Skeletal muscle cell (primary cell): ENCODE results near the gene MTHFD2L.
A peak's percentile ranks its signal among the peaks of the same experiment; 100 is the strongest.

Experiments
- DNase-seq: peaks from one replicate; pipeline ENCODE4 v3.0.0-alpha.2; 2010; ENCODE audit warnings: low read depth
- H3K4me3 ChIP-seq: 2 replicates; pipeline ENCODE4 v1.5.1; 2011; ENCODE audit warnings: low read depth, mild to moderate bottlenecking, control low read depth, low read length, moderate library complexity

MTHFD2L gene

GRCh38 chr4:74228691-74229640, 71.0 kb downstream of the MTHFD2L start:
- DNase-seq, result no peak
- H3K4me3 ChIP-seq, result no peak overlapping the region

- DNase-seq, result peak; percentile 64
- H3K4me3 ChIP-seq, result no peak overlapping the region
These were observed 73.1 kb downstream of the MTHFD2L start for GRCh38 chr4:74230902-74231499.

- no peak overlapping the region for H3K4me3 ChIP-seq
- DNase-seq, result no peak
These were observed 77.2 kb downstream of the MTHFD2L start for GRCh38 chr4:74235135-74235534.

DNA sequence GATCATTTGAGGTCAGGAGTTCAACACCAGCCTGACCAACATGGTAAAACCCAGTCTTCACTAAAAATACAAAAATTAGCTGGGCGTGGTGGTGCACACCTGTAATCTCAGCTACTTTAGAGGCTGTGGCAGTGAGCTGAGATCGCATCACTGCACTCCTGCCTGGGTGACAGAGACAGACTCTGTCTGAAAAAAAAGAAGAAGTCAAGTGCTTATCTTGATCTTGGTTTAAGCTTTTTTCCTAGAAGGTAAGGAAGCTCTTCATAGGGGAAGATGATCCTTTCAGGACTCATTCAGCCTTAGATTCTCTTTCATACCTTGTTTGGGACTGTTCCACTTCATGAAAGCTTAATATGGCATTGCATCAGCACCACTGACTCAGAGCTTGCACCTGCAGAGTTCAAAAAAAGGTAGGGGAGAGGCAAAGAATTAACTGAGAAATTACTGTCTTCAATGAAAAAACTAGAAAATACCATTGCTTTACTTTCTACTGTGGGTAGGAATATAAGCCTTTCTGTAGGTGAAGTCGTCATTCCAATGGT, 79.6 kb downstream of the MTHFD2L start:
- no peak for DNase-seq
- H3K4me3 ChIP-seq, result no peak overlapping the region

GRCh38 chr4:74244049-74244448, 86.1 kb downstream of the MTHFD2L start:
- no peak overlapping the region for H3K4me3 ChIP-seq
- DNase-seq, result no peak

- DNase-seq, result no peak
- H3K4me3 ChIP-seq, result no peak overlapping the region
These were observed 95.0 kb downstream of the MTHFD2L start for GRCh38 chr4:74252933-74253332.

DNA sequence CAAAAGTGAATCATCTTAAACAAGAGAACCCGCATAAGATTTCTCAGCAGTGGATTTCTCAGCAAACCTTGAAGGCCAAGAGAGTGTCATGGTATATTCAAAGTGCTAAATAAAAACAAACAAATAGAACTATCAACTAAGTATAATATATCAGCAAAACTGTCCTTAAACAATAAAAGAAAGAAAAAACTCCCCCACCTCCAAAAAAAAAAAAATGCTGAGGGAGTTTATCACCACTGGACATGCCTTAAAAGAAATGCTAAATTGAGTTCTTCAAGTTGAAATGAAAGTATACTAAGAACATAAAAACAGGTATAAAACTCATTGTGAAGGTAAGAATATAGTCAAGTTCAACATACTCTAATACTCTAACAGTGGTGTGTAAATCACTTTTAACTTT, 96.5 kb downstream of the MTHFD2L start:
- DNase-seq, result no peak
- no peak overlapping the region for H3K4me3 ChIP-seq

DNA sequence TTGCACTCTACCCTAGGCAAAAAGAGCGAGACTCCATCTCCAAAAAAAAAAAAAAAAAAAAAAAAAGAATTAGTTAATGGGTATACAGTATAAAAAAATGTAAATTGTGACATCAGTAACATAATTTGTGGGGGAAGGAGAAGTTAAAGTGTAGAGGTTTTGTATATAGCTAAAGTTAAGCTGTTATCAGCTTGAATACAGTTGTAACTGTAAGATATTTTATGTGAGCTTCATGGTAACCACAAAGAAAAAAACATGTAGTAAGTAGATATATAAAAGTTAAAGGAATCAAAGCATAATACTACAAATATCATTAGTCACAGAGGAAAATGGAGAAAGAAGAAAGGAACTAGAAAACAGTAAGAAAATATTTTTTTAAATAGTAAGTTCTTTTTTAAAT, 97.2 kb downstream of the MTHFD2L start:
- H3K4me3 ChIP-seq, result no peak overlapping the region
- DNase-seq, result no peak

DNA sequence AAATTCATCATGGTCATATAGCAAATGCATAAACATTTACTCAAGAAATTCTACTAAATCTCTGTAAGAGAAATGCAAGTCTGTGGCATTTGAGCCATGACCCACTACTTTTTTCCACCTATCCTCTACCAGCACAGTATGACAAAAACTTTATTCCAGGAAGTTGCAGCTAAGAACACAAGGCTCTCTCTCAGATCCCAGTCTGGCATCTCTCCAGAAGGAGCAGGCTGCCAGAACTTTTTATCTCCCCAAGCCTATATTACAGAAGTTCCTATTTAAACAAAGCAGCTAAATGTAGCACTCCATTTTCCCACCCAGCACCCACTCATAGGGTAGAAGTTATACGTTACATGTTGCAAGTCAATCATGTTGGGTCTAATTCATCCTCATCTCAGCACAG, 101.0 kb downstream of the MTHFD2L start:
- DNase-seq, result peak; percentile 30
- no peak overlapping the region for H3K4me3 ChIP-seq

DNA sequence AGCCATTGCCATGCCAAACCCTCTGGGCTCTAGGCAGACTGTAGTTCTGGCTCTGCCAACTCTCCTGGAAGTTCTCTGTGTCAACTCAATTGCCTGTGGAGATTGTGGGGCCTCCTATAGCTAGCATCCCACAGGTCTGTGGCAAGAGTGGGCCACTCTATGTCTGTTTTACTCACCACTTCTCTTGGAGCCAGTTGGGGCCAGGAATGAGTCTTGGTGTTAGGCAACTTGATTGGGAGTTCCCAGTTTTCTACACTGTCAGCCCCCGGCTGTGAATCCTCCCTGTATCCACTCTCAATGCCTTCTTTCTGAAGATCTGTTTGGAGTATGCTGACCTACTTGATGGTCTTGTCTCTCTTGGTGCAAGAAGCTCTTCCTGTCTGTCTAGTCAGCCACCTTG, 102.1 kb downstream of the MTHFD2L start:
- H3K4me3 ChIP-seq, result no peak overlapping the region
- no peak for DNase-seq

DNA sequence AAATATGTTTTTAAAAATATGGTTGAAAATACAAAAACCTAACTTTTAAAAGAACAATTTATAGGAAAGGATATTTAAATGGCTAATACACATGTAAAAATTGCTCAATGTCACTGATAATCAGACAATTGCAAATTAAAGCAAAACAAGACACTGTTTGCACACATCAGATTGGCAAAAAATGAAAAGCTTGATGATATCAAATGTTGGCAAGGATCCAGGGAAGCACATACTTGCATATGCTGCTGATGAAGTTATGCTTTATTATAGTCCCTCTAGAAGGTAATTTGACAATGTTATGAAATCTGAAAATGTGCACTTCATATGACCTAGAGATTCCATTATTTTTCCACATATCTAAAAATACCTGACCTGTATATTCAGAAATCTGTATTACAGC, 104.6 kb downstream of the MTHFD2L start:
- H3K4me3 ChIP-seq, result no peak overlapping the region
- DNase-seq, result no peak

GRCh38 chr4:74263551-74263950, 105.6 kb downstream of the MTHFD2L start:
- no peak for DNase-seq
- H3K4me3 ChIP-seq, result no peak overlapping the region

GRCh38 chr4:74266081-74266480, 108.2 kb downstream of the MTHFD2L start:
- DNase-seq, result peak; percentile 6
- H3K4me3 ChIP-seq, result no peak overlapping the region

GRCh38 chr4:74267998-74268606, 110.2 kb downstream of the MTHFD2L start:
- DNase-seq, result peak; percentile 62
- H3K4me3 ChIP-seq, result no peak overlapping the region

DNA sequence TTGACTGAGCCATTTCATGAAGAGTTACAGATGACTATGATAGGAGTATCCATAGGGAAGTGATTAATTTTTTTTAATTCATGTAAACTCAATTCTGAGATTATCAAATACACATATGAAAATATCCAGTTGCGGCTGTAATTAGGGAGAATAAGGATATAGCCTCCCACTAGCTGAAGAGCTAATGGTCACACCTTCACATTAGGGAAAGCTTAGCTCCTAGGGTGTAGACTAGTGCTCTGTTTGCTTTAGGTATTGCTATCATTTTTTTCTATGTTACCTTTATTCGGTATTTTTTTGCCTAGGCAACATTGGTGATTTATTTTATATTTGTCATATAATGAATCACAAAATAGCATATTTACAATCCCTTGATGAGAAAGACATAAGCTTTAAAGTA, 110.7 kb downstream of the MTHFD2L start:
- no peak for DNase-seq
- H3K4me3 ChIP-seq, result no peak overlapping the region

DNA sequence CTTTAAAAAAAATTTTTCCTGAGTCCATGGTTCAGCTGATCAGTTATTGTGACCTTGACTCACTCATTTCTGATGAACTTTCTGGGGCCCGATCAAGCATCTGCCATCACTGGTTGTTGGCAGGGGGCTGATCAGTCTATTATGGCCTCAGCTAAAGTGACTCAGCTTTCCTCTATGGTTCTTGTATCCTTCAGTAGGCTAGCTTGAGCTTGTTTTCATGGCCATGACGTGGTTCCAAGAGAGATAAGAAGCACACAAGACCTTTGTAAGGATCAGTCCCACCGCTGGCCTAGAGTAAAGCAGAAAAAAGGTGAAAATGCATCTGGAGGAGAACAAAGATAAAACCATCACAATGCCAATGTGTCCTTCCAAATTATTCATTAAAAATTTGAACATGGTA, 120.6 kb downstream of the MTHFD2L start:
- no peak for DNase-seq
- no peak overlapping the region for H3K4me3 ChIP-seq

GRCh38 chr4:74279716-74280115, 121.8 kb downstream of the MTHFD2L start:
- DNase-seq, result no peak
- no peak overlapping the region for H3K4me3 ChIP-seq

DNA sequence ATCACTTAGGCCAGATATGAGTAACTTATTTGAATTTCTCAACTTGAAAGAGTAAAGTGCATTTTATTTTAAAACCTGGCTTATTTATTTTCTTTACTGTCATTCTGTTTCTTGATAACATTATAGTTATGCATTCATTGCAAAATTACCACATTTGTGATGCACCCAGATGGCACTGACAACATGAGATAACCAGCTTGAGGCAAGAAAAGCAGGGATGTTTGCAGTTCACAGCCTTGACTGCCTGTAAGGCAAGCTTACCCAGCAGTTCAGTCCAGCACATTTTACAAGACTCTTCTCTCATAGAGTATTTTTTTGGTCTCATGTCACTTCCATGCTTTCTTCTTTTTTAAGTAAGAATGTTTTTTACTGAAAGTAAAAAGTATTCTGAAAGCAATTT, 125.0 kb downstream of the MTHFD2L start:
- DNase-seq, result no peak

GRCh38 chr4:74283614-74284013, 125.7 kb downstream of the MTHFD2L start:
- peak; percentile 36 for DNase-seq
- H3K4me3 ChIP-seq, result no peak overlapping the region

More for the DNA sequence above, 125.0 kb downstream of the MTHFD2L start:
- H3K4me3 ChIP-seq, result no peak overlapping the region

DNA sequence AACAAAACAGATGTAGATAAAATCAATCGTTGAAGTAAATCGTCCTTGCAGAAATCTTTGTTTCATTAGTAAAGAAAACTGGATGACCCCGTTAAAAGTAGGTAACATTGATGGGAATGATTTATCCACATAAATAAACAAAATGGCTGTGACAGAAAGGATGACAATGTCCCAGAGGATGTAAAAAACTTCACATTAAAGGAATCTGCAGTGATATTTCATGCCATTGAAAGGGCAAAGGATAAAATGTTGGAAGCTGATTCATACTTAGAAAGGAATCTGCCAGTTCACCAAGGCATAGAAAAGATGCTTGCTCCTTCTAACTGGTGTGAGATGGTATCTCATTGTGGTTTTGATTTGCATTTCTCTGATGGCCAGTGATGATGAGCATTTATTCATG, 126.1 kb downstream of the MTHFD2L start:
- H3K4me3 ChIP-seq, result no peak overlapping the region
- DNase-seq, result peak; percentile 32
